Panc1 (cell line): ENCODE results near the gene LAMC3. TPM values are rescaled to one million over a fixed set of nuclear protein-coding genes. Genes with fewer than 3 reads are reported as not detected.

Source experiments
- ATAC-seq: fragments of 200-7000 bp; cut with Tn5 transposase; 2 replicates; pipeline ENCODE4 v1.9.1; 2020; ENCODE audit warnings: mild to moderate bottlenecking, moderate library complexity
- BruUV-seq: library from RNA; stranded (reverse); fragments of 400-500 nt; replicated peaks from 2 replicates; lab custom pipeline; 2021; lab: Mats Ljungman, UMichigan
- CTCF ChIA-PET: fragments of 300-600 bp; sonication (Branson Sonifier 250); formaldehyde crosslinking; loops from one replicate; lab custom pipeline; 2022; ENCODE audit warnings: antibody characterized with exemption; lab: Charles Lee
- POLR2A ChIA-PET: fragments of 300-600 bp; sonication (Branson Sonifier 250); formaldehyde crosslinking; loops from one replicate; lab custom pipeline; 2022; ENCODE audit warnings: antibody characterized with exemption; lab: Charles Lee
- DNase-seq: peaks from one replicate; pipeline ENCODE4 v3.0.0-alpha.2; 2010; ENCODE audit warnings: low read depth, low spot score
- H3K27ac ChIP-seq: 2 replicates; pipeline ENCODE4 v1.5.1; 2011; ENCODE audit warnings: mild to moderate bottlenecking, low read length, inconsistent platforms
- H3K27me3 ChIP-seq: fragments of 200-500 bp; sonication (Bioruptor generic); 2 replicates; pipeline ENCODE4 v1.6.0; 2014; ENCODE audit warnings: low read length, inconsistent platforms; ENCODE audit not compliant: control insufficient read depth, insufficient read depth
- H3K36me3 ChIP-seq: fragments of 200-500 bp; sonication (Bioruptor generic); 2 replicates; pipeline ENCODE4 v1.5.1; 2014; ENCODE audit warnings: inconsistent platforms, mild to moderate bottlenecking, low read length, moderate library complexity; ENCODE audit not compliant: control insufficient read depth, insufficient read depth
- H3K4me1 ChIP-seq: 2 replicates; pipeline ENCODE4 v1.5.1; 2011; ENCODE audit warnings: inconsistent platforms, mild to moderate bottlenecking, low read length, moderate library complexity; ENCODE audit not compliant: control insufficient read depth, insufficient read depth
- H3K4me3 ChIP-seq, 2 experiments: 2 replicates each; pipeline ENCODE4 v1.5.1; 2011 to 2012; ENCODE audit warnings: low read depth in 2 of 2, low read length in 2 of 2, mild to moderate bottlenecking in 2 of 2, inconsistent platforms in 1 of 2, moderate library complexity in 1 of 2
- H3K9me3 ChIP-seq: fragments of 200-500 bp; sonication (Bioruptor generic); 2 replicates; pipeline ENCODE4 v1.5.1; 2014; ENCODE audit warnings: low read depth, mild to moderate bottlenecking, inconsistent platforms, low read length, moderate library complexity; ENCODE audit not compliant: control insufficient read depth, insufficient read depth
- POLR2AphosphoS5 ChIP-seq: IDR thresholded peaks from 2 replicates; pipeline ENCODE4 v1.6.1; 2012; ENCODE audit warnings: mild to moderate bottlenecking, low read depth, low read length, moderate library complexity
- REST ChIP-seq, 2 experiments: IDR thresholded peaks; 2 replicates each; pipeline ENCODE4 v1.6.1; 2011 to 2012; ENCODE audit warnings: low read depth in 2 of 2, control low read depth in 1 of 2, low read length in 1 of 2, mild to moderate bottlenecking in 1 of 2, moderate library complexity in 1 of 2; ENCODE audit not compliant: insufficient read depth in 1 of 2
- SIN3A ChIP-seq: IDR thresholded peaks from 2 replicates; pipeline ENCODE4 v1.6.1; 2012; ENCODE audit warnings: low read depth, mild to moderate bottlenecking, low read length, moderate library complexity, borderline replicate concordance; ENCODE audit not compliant: insufficient read depth
- TCF7L2 ChIP-seq: IDR thresholded peaks from 2 replicates; pipeline ENCODE4 v1.6.1; 2011; ENCODE audit warnings: mild to moderate bottlenecking, low read depth, low read length, inconsistent platforms
- in situ Hi-C: cut with HindIII; loops from 2 replicates; pipeline ENCODE4 v1.10.0; 2016; ENCODE audit warnings: low sequenced_read_pairs, low pct_unique_long_range_greater_than_20kb
- intact Hi-C: fragments of 100-400 bp; cut with micrococcal nuclease; formaldehyde crosslinking; loops from one replicate; pipeline ENCODE4 v1.10.0; 2022; ENCODE audit not compliant: unreplicated experiment
- total RNA-seq: library from RNA; stranded (reverse); gene quantifications from one replicate; pipeline ENCODE4 v1.2.1, GENCODE V29; 2021; ENCODE audit not compliant: unreplicated experiment
- TF ChIP-seq, protein P1 (sequence below): fragments of 450-650 bp; IDR thresholded peaks from 2 replicates; pipeline ENCODE4 v1.5.1; 2017; ENCODE audit warnings: mild to moderate bottlenecking

The LAMC3 gene
- total RNA-seq, 1 experiment from 2014 or later: 16.4 TPM

DNA sequence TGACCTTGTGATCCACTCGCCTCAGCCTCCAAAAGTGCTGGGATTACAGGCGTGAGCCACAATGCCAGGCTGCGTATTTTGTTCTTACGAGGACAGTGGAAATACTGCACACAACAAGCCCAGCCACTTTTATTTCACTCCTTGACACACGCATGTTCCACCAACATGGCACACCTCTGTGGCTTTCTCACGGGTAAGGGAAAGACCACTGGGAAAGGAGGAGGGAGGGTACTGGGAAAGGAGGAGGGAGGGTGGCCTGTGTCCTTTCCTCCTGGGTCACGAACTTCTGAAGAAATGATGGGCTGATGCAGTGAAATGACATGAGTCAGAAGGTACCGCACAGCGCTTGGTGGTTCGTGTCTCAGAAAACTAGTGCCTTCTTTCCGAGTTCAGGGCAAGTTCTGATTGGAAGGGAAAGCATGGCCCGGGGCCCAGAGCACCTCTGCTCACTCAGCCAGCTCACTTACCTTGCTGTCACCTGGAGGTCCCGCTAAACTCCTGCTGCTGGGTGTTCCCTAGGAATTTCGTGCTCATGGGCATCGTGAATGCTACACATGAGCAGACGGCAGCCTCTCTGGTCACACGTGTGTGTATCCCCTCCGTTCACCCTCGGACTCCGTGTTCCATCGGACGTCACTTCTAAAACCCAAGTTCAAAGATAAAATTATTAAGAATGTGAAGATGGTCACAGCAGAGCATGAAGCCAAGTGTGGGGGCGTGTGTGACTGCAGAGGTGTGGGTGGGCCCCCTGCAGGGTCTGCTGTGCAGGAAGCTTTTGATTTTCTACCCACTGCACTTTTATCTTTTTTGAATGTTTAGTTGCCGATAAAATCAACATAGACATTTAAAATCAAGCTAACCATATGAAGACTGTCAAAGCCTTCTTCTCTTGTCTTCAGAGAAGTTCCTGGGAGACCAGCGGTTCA, 42.9 kb downstream of the LAMC3 start:
- DNase-seq (no peak), ATAC-seq (no peak)
- H3K4me3 ChIP-seq: no peak overlapping the region
- no peaks in the 10 kb centered on the region for H3K36me3 ChIP-seq
- no peaks in the 10 kb centered on the region for H3K4me1 ChIP-seq
- H3K27ac ChIP-seq: no peak overlapping the region
- ChIA-PET CTCF (no interaction called here), POLR2A (no interaction called here)
- BruUV-seq: no TSS peak
- TF ChIP-seq SIN3A (no peak), POLR2AphosphoS5 (no peak), TCF7L2 (no peak), REST (IDR thresholded peaks at IDR 0.05; ENCODE audit: insufficient read depth in 1 of 2, low read depth in 2 of 2, low read length in 1 of 2) (no peak)
- TF ChIP-seq, protein P1, sequence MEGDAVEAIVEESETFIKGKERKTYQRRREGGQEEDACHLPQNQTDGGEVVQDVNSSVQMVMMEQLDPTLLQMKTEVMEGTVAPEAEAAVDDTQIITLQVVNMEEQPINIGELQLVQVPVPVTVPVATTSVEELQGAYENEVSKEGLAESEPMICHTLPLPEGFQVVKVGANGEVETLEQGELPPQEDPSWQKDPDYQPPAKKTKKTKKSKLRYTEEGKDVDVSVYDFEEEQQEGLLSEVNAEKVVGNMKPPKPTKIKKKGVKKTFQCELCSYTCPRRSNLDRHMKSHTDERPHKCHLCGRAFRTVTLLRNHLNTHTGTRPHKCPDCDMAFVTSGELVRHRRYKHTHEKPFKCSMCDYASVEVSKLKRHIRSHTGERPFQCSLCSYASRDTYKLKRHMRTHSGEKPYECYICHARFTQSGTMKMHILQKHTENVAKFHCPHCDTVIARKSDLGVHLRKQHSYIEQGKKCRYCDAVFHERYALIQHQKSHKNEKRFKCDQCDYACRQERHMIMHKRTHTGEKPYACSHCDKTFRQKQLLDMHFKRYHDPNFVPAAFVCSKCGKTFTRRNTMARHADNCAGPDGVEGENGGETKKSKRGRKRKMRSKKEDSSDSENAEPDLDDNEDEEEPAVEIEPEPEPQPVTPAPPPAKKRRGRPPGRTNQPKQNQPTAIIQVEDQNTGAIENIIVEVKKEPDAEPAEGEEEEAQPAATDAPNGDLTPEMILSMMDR: no peak
- in situ Hi-C loops: no loop called here
- H3K9me3 ChIP-seq: no peaks in the 10 kb centered on the region
- intact Hi-C loops: no loop called here
- no peaks in the 10 kb centered on the region for H3K27me3 ChIP-seq

DNA sequence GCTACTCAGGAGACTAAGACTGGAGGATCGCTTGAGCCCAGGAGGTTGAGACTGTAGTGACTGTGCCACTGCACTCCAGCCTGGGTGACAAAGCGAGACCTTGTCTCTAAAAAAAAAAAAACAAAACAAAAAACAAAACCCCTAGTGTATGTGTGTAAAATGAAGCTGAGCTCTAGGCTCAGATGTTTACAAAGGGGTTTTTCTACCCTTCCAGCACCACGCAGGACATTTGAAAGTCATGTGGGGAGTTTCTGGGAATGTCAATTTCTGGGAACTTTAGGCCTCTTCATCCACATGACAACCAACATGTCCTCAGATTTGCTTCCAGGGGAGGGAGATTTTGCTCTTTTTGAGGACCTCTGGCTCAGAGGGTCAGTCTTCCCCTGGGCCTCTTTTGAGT, 44.9 kb downstream of the LAMC3 start:
- ATAC-seq: no peak
- intact Hi-C loops (no loop called here), in situ Hi-C loops (no loop called here)
- Histone ChIP-seq H3K9me3 (no peaks in the 10 kb centered on the region), H3K4me3 (no peak overlapping the region), H3K27me3 (no peaks in the 10 kb centered on the region), H3K36me3 (no peaks in the 10 kb centered on the region), H3K27ac (no peak overlapping the region), H3K4me1 (no peaks in the 10 kb centered on the region)
- POLR2A ChIA-PET: no interaction called here
- no peak for DNase-seq
- CTCF ChIA-PET: interaction anchor here (0.8 kb wide), 1 partner anchor 21 kb away, joined by 3 read pairs; no protein-coding TSS in a partner anchor
- BruUV-seq: no TSS peak
- TF ChIP-seq POLR2AphosphoS5 (no peak), TCF7L2 (no peak), SIN3A (no peak), REST (IDR thresholded peaks at IDR 0.05; ENCODE audit: insufficient read depth in 1 of 2, low read depth in 2 of 2, low read length in 1 of 2) (no peak)
- TF ChIP-seq, protein P1: no peak
